ENCODE measurements around the gene PBLD. TPM values are rescaled to one million over a fixed set of nuclear protein-coding genes. Genes with fewer than 3 reads are reported as not detected.

The PBLD gene
- total RNA-seq = 5.1 TPM
- long read RNA-seq, partial matches to known transcripts = 0 of 8 reads
- long read RNA-seq, other reads (novel, unspliced or antisense) = 0 of 8 reads

DNA sequence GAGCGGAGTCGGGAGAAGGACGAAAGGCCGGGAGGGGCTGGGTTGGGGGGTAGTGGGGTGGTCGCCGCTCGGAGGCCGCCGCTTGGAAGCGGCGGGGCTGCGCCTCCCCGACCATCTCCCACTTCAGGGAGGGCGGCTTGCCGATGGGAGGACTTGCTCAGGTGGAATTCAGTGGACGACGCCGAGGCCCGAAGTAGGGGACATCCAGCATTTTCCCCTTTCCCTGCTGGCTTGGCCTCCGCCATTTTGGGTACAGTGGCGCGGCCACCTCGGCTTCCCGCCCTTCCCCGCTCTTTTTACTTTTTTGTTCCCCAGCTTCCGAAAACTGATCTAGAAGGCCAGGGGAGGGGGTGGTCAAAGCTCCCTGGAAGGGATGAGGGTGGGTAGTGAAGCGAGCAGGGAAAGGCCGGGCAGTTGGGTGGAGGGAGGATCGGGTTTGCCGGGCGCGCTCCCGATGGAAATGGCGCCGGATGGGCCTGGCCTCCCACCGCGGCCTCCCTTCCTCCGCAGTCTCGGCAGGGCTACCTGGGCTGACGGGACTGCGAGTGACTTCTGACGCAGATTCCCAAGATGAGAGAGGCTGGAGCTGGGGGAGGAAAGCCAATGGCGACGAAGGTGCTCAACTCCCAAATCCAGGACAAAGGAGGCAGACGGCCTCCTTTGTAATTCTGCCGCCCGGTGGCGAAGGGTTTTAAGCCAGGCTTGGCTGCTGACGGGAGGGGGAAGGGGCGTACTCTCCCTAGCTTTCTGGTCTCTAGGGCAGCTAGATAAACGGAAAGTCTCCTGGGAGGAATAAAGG lies at the start of gene PBLD:
PBLD (minus strand) TSS at position 670 of the 799 bp plus-strand sequence. CDS start 26,084 bp downstream, outside the sequence.
- intact Hi-C loops (cut with micrococcal nuclease) = no loop called here
- H3K4me1 ChIP-seq = peaks cover 75% of the 10 kb centered on the region
- peak; percentile 56 for TF ChIP-seq CTCF (IDR thresholded peaks at IDR 0.05; ENCODE audit: borderline replicate concordance)
- peak; percentile 72 for DNase-seq
- H3K27me3 ChIP-seq (ENCODE audit: low read depth) = no peaks in the 10 kb centered on the region
- no peaks in the 10 kb centered on the region for H3K36me3 ChIP-seq
- peak within 1 kb of the TSS; percentile 99 for H3K27ac ChIP-seq (replicated peaks)
- H3K4me3 ChIP-seq = peak within 1 kb of the TSS; percentile 94
- H3K9me3 ChIP-seq (replicated peaks) = no peaks in the 10 kb centered on the region

- no peak for DNase-seq
- TF ChIP-seq CTCF (IDR thresholded peaks at IDR 0.05; ENCODE audit: borderline replicate concordance) = no peak
- Histone ChIP-seq H3K4me1 (no peaks in the 10 kb centered on the region), H3K36me3 (peaks cover 91% of the 10 kb centered on the region), H3K27me3 (ENCODE audit: low read depth) (no peaks in the 10 kb centered on the region), H3K27ac (replicated peaks) (no peak overlapping the region), H3K9me3 (replicated peaks) (peaks cover 19% of the 10 kb centered on the region), H3K4me3 (no peak overlapping the region)
- intact Hi-C loops (cut with micrococcal nuclease) = no loop called here
These were observed 38.9 kb upstream of the PBLD start for GRCh38 chr10:68371604-68372003.

GRCh38 chr10:68367121-68367520 lies 34.4 kb upstream of the PBLD start:
- peaks cover 77% of the 10 kb centered on the region for H3K36me3 ChIP-seq
- intact Hi-C loops (cut with micrococcal nuclease) = no loop called here

GRCh38 chr10:68366600-68366999 lies 33.9 kb upstream of the PBLD start:
- intact Hi-C loops (cut with micrococcal nuclease) = no loop called here
- no peaks in the 10 kb centered on the region for H3K27me3 ChIP-seq (ENCODE audit: low read depth)
- H3K9me3 ChIP-seq (replicated peaks) = peaks cover 6% of the 10 kb centered on the region
- no peak overlapping the region for H3K4me3 ChIP-seq
- peaks cover 77% of the 10 kb centered on the region for H3K36me3 ChIP-seq
- no peak for TF ChIP-seq CTCF (IDR thresholded peaks at IDR 0.05; ENCODE audit: borderline replicate concordance)
- DNase-seq = no peak
- H3K27ac ChIP-seq (replicated peaks) = no peak overlapping the region
- no peaks in the 10 kb centered on the region for H3K4me1 ChIP-seq

More at GRCh38 chr10:68367121-68367520, 34.4 kb upstream of the PBLD start:
- Histone ChIP-seq H3K27me3 (ENCODE audit: low read depth) (no peaks in the 10 kb centered on the region), H3K9me3 (replicated peaks) (peaks cover 11% of the 10 kb centered on the region), H3K4me3 (no peak overlapping the region), H3K4me1 (no peaks in the 10 kb centered on the region), H3K27ac (replicated peaks) (no peak overlapping the region)
- no peak for DNase-seq
- no peak for TF ChIP-seq CTCF (IDR thresholded peaks at IDR 0.05; ENCODE audit: borderline replicate concordance)

DNA sequence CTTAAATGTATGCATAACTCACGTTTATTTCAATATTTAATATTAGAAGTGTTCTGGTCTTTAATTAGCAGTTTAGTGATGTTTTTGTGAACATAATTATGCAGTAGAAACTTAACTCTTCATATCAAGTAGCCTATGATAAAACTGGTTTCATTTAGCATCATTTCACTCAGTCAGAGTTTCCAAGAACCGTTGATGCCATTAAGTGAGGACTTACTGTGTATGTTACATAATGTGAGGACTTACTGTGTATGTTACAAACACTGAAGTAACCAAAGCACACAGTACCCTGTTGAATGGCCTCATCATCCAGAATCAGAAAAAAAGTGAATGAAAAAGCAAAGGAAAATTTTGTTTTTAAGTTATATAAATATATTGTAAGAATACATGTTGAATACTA lies 32.9 kb upstream of the PBLD start:
- Histone ChIP-seq H3K9me3 (replicated peaks) (no peaks in the 10 kb centered on the region), H3K36me3 (peaks cover 78% of the 10 kb centered on the region), H3K27ac (replicated peaks) (no peak overlapping the region), H3K4me1 (no peaks in the 10 kb centered on the region), H3K4me3 (no peak overlapping the region), H3K27me3 (ENCODE audit: low read depth) (no peaks in the 10 kb centered on the region)
- intact Hi-C loops (cut with micrococcal nuclease) = no loop called here
- no peak for DNase-seq
- TF ChIP-seq CTCF (IDR thresholded peaks at IDR 0.05; ENCODE audit: borderline replicate concordance) = no peak
